H1 (cell line): Measurements from ENCODE around the gene ARNT2. TPM values are rescaled to one million over a fixed set of nuclear protein-coding genes. Genes with fewer than 3 reads are reported as not detected.

Experiments
- CTCF ChIA-PET: fragments of 300-600 bp; sonication (Branson Sonifier 250); formaldehyde crosslinking; loops from one replicate; lab custom pipeline; 2021; ENCODE audit not compliant: partially characterized antibody; lab: Charles Lee
- POLR2A ChIA-PET: fragments of 300-600 bp; sonication (Branson Sonifier 250); formaldehyde crosslinking; loops from one replicate; lab custom pipeline; 2021; ENCODE audit warnings: inconsistent platforms; ENCODE audit not compliant: partially characterized antibody; lab: Charles Lee
- DNase-seq, 2 experiments: peaks; one replicate each; pipeline versions ENCODE4 v3.0.0 to v3.0.0-alpha.2; 2010 to 2022; ENCODE audit warnings: low spot score in 2 of 2, low read depth in 1 of 2, mixed read lengths in 1 of 2
- FAIRE-seq: peaks from 2 replicates; lab custom pipeline; 2011; peaks lifted over from hg19 to GRCh38; lab: Jason Lieb, UNC
- H2AFZ ChIP-seq: 2 replicates; pipeline ENCODE4 v1.8.1; 2012; ENCODE audit warnings: low read length, inconsistent platforms
- H2AK5ac ChIP-seq: 2 replicates; pipeline ENCODE4 v1.6.1; 2013; ENCODE audit warnings: low read depth, low read length
- H2BK120ac ChIP-seq: replicated peaks from 2 replicates; pipeline ENCODE3; 2013; ENCODE audit warnings: low read depth, low read length, inconsistent platforms
- H2BK12ac ChIP-seq: 2 replicates; pipeline ENCODE4 v1.6.1; 2013; ENCODE audit warnings: low read depth, low read length
- H2BK15ac ChIP-seq: 2 replicates; pipeline ENCODE4 v1.6.1; 2013; ENCODE audit warnings: low read length
- H2BK20ac ChIP-seq: 2 replicates; pipeline ENCODE4 v1.6.1; 2013; ENCODE audit warnings: low read length
- H2BK5ac ChIP-seq: 2 replicates; pipeline ENCODE4 v1.6.1; 2013; ENCODE audit warnings: low read depth, low read length
- H3K14ac ChIP-seq: 2 replicates; pipeline ENCODE4 v1.6.1; 2013; ENCODE audit warnings: inconsistent platforms; ENCODE audit not compliant: insufficient read length
- H3K18ac ChIP-seq: 2 replicates; pipeline ENCODE4 v1.6.1; 2013; ENCODE audit warnings: low read length; ENCODE audit errors: extremely low read depth
- H3K23ac ChIP-seq: 2 replicates; pipeline ENCODE4 v1.6.1; 2013; ENCODE audit warnings: inconsistent platforms; ENCODE audit not compliant: insufficient read length
- H3K23me2 ChIP-seq: 2 replicates; pipeline ENCODE4 v1.6.1; 2013; ENCODE audit warnings: low read depth, low read length
- H3K27ac ChIP-seq: 2 replicates; pipeline ENCODE4 v1.6.1; 2011; ENCODE audit warnings: low read depth, low read length, inconsistent platforms
- H3K27me3 ChIP-seq, 4 experiments: replicated peaks in 1 of 4; 1 replicate in 1 of 4; 2 replicates in 3 of 4; pipeline versions ENCODE4 v1.6.1 to v1.8.1; 2011 to 2013; ENCODE audit warnings: low read length in 3 of 4, mild to moderate bottlenecking in 3 of 4, inconsistent platforms in 2 of 4, mixed read lengths in 2 of 4, moderate library complexity in 1 of 4; ENCODE audit not compliant: control insufficient read depth in 3 of 4, insufficient read depth in 3 of 4; ENCODE audit errors: extremely low read depth in 1 of 4
- H3K36me3 ChIP-seq, 4 experiments: 2 replicates each; pipeline versions ENCODE4 v1.6.1 to v1.8.1; 2011 to 2013; ENCODE audit warnings: mild to moderate bottlenecking in 4 of 4, low read length in 3 of 4, moderate library complexity in 2 of 4, control low read depth in 1 of 4, inconsistent platforms in 1 of 4; ENCODE audit not compliant: insufficient read depth in 4 of 4, control insufficient read depth in 2 of 4
- H3K4ac ChIP-seq: replicated peaks from 2 replicates; pipeline ENCODE3; 2013; ENCODE audit warnings: low read length, low read depth, mixed read lengths, inconsistent platforms; ENCODE audit not compliant: insufficient read length
- H3K4me1 ChIP-seq, 4 experiments: replicated peaks in 1 of 4; 1 replicate in 1 of 4; 2 replicates in 3 of 4; pipeline versions ENCODE4 v1.6.1 to v1.8.1; 2011 to 2013; ENCODE audit warnings: low read length in 3 of 4, inconsistent platforms in 2 of 4, mixed read lengths in 1 of 4; ENCODE audit not compliant: insufficient read depth in 4 of 4, control insufficient read depth in 3 of 4
- H3K4me2 ChIP-seq, 2 experiments: 2 replicates each; pipeline versions ENCODE4 v1.6.1 to v1.8.1; 2011 to 2013; ENCODE audit warnings: low read depth in 2 of 2, low read length in 2 of 2, control low read depth in 1 of 2, inconsistent platforms in 1 of 2, mild to moderate bottlenecking in 1 of 2; ENCODE audit not compliant: insufficient read depth in 1 of 2
- H3K4me3 ChIP-seq, 4 experiments: fragments of 200-600, 300-600 bp in 1 of 4; sonication (generic), shearing (Covaris generic), sonication (Bioruptor Twin) in 1 of 4; 2 replicates each; pipeline versions ENCODE4 v1.5.1 to v1.8.1; 2011 to 2016; ENCODE audit warnings: low read length in 4 of 4, low read depth in 3 of 4, control low read depth in 2 of 4, inconsistent platforms in 2 of 4, mild to moderate bottlenecking in 2 of 4, mixed read lengths in 1 of 4, moderate library complexity in 1 of 4; ENCODE audit not compliant: insufficient read depth in 2 of 4; ENCODE audit errors: extremely low read depth in 1 of 4
- H3K56ac ChIP-seq: replicated peaks from 2 replicates; pipeline ENCODE3; 2013; ENCODE audit warnings: low read depth, mild to moderate bottlenecking, mixed read lengths, low read length, inconsistent platforms; ENCODE audit not compliant: insufficient read length
- H3K79me1 ChIP-seq: 2 replicates; pipeline ENCODE4 v1.6.1; 2013; ENCODE audit warnings: low read depth, low read length, control low read depth
- H3K79me2 ChIP-seq, 2 experiments: 2 replicates each; pipeline versions ENCODE4 v1.6.1 to v1.8.1; 2012 to 2013; ENCODE audit warnings: low read length in 2 of 2, mild to moderate bottlenecking in 2 of 2, inconsistent platforms in 1 of 2; ENCODE audit not compliant: insufficient read depth in 2 of 2, control insufficient read depth in 1 of 2
- H3K9ac ChIP-seq, 4 experiments: replicated peaks in 1 of 4; 1 replicate in 1 of 4; 2 replicates in 3 of 4; pipeline versions ENCODE4 v1.6.1 to v1.8.1; 2011 to 2013; ENCODE audit warnings: low read depth in 3 of 4, low read length in 3 of 4, control low read depth in 2 of 4, mild to moderate bottlenecking in 2 of 4, moderate library complexity in 2 of 4, inconsistent platforms in 1 of 4; ENCODE audit errors: extremely low read depth in 1 of 4
- H3K9me3 ChIP-seq, 2 experiments: 2 replicates each; pipeline versions ENCODE4 v1.6.1 to v1.8.1; 2012 to 2013; ENCODE audit warnings: mild to moderate bottlenecking in 2 of 2, moderate library complexity in 2 of 2, control low read depth in 1 of 2, inconsistent platforms in 1 of 2, low read depth in 1 of 2, low read length in 1 of 2, mixed read lengths in 1 of 2; ENCODE audit not compliant: insufficient read depth in 2 of 2
- H4K20me1 ChIP-seq, 2 experiments: replicated peaks in 1 of 2; 2 replicates each; pipeline versions ENCODE3 to v1.8.1; 2011 to 2013; ENCODE audit warnings: inconsistent platforms in 2 of 2, low read length in 2 of 2, mild to moderate bottlenecking in 1 of 2; ENCODE audit not compliant: insufficient read depth in 2 of 2, control insufficient read depth in 1 of 2
- H4K5ac ChIP-seq: 2 replicates; pipeline ENCODE4 v1.6.1; 2013; ENCODE audit warnings: low read length, low read depth, mixed read lengths, inconsistent platforms; ENCODE audit not compliant: insufficient read length
- H4K8ac ChIP-seq: 2 replicates; pipeline ENCODE4 v1.8.0; 2013; ENCODE audit warnings: mild to moderate bottlenecking, moderate library complexity, low read length, inconsistent platforms; ENCODE audit not compliant: insufficient read depth; ENCODE audit errors: extremely low read depth
- H4K91ac ChIP-seq: replicated peaks from 2 replicates; pipeline ENCODE3; 2013; ENCODE audit warnings: low read length, mixed read lengths, inconsistent platforms; ENCODE audit not compliant: insufficient read length
- ATF2 ChIP-seq: IDR thresholded peaks from 2 replicates; pipeline ENCODE4 v1.6.1; 2012; ENCODE audit warnings: low read length, inconsistent platforms
- CBX8 ChIP-seq: fragments of 300-800, 300-1000 bp; sonication (generic); IDR thresholded peaks from 2 replicates; pipeline ENCODE4 v1.7.1; 2016; ENCODE audit warnings: low read depth, low read length, borderline replicate concordance
- CEBPB ChIP-seq: IDR thresholded peaks from 2 replicates; pipeline ENCODE4 v1.6.1; 2012; ENCODE audit warnings: low read depth, low read length
- CREB1 ChIP-seq: IDR thresholded peaks from 2 replicates; pipeline ENCODE4 v1.6.1; 2012; ENCODE audit warnings: inconsistent platforms
- CTCF ChIP-seq, 3 experiments: IDR thresholded peaks; 1 replicate in 2 of 3; 2 replicates in 1 of 3; pipeline versions ENCODE4 v1.5.1 to v1.6.1; 2011; ENCODE audit warnings: low read length in 3 of 3, mild to moderate bottlenecking in 3 of 3, inconsistent platforms in 2 of 3, low read depth in 1 of 3, moderate library complexity in 1 of 3; ENCODE audit not compliant: insufficient read depth in 1 of 3; ENCODE audit errors: control extremely low read depth in 1 of 3
- SAP30 ChIP-seq: fragments of 300-600 bp; sonication (generic); IDR thresholded peaks from 2 replicates; pipeline ENCODE4 v1.7.1; 2012; ENCODE audit warnings: low read length, moderate library complexity, mild to moderate bottlenecking, inconsistent platforms; ENCODE audit not compliant: insufficient read depth, insufficient replicate concordance
- USF2 ChIP-seq: IDR thresholded peaks from 2 replicates; pipeline ENCODE4 v1.6.1; 2011; ENCODE audit warnings: low read length, improper control_type of control experiment
- ZNF274 ChIP-seq: IDR thresholded peaks from 2 replicates; pipeline ENCODE4 v1.7.0; 2012; ENCODE audit warnings: low read length, borderline replicate concordance; ENCODE audit errors: extremely low read depth
- WGBS, 2 experiments: shearing (Covaris generic) in 1 of 2; methylation state at CpG; one replicate each; pipeline versions ENCODE4 v1.1.6 to v1.1.7; 2013 to 2015; ENCODE audit warnings: low lambda C conversion rate in 2 of 2, mixed read lengths in 2 of 2, inconsistent platforms in 1 of 2, low coverage in 1 of 2, missing lambda C conversion rate in 1 of 2; ENCODE audit not compliant: insufficient replicate concordance in 2 of 2, insufficient coverage in 1 of 2, insufficient read length in 1 of 2; ENCODE audit errors: extremely low coverage in 1 of 2, missing lambda C conversion rate in 1 of 2; 5-methylcytosine and 5-hydroxymethylcytosine counted together
- polyA plus RNA-seq, 7 experiments: library from polyadenylated mRNA; depleted of rRNA in 3 of 7; stranded (reverse) in 5 of 7; unstranded in 2 of 7; fragments of >200 nt in 5 of 7; fragments of 200-250 nt in 2 of 7; gene quantifications; 1 replicate in 5 of 7; 2 replicates in 1 of 7; 4 replicates in 1 of 7; pipeline versions ENCODE4 v1.2.1 to v1.2.3, GENCODE V29; 2011 to 2013; ENCODE audit warnings: missing spikeins in 2 of 7, mixed read lengths in 2 of 7
- total RNA-seq: library from RNA; stranded (reverse); fragmentation: NEBNext Ultra II Directional; extraction: Animal tissue kit (Norgen Biotek cat#: 25700); gene quantifications from 2 replicates; pipeline ENCODE4 v1.2.1, GENCODE V29; 2021

The ARNT2 gene
- total and polyA plus RNA-seq, 2 of the 8 experiments (the other 6 are each of a cell fraction or from before 2014, with no cell fraction given) = 9.5 to 14.6 TPM

GRCh38 chr15:80405554-80405850 is 1.3 kb downstream of the ARNT2 start:
- Histone ChIP-seq H2BK20ac (no peak overlapping the region), H4K8ac (no peak overlapping the region), H3K18ac (no peak overlapping the region), H3K23me2 (peaks cover 9% of the 10 kb centered on the region; the same call in 1 of the 2 replicates), H2AFZ (no peak overlapping the region), H3K79me2 (peaks cover 0 to 13% of the 10 kb centered on the region in 2 experiments; a peak in 3 of 4 replicates), H4K5ac (no peak overlapping the region), H3K79me1 (no peaks in the 10 kb centered on the region; the same call in 1 of the 2 replicates), H2BK120ac (no peak overlapping the region), H2BK5ac (no peak overlapping the region), H4K20me1 (peaks cover 0 to 3% of the 10 kb centered on the region in 2 experiments), H3K36me3 (no peaks in the 10 kb centered on the region), H3K4ac (no peak overlapping the region), H3K9me3 (no peaks in the 10 kb centered on the region), H3K27ac (no peak overlapping the region), H4K91ac (no peak overlapping the region), H3K23ac (no peak overlapping the region), H3K56ac (no peak overlapping the region), H3K4me3 (peak overlapping the region in 3 of 4 experiments; percentile 46 to 81 (median 76); a peak in 5 of 8 replicates), H2BK12ac (no peak overlapping the region; the same call in 1 of the 2 replicates), H3K4me1 (peaks cover 0 to 12% (median 5%) of the 10 kb centered on the region in 4 experiments; a peak in 6 of 7 replicates), H2BK15ac (no peak overlapping the region), H2AK5ac (no peak overlapping the region), H3K14ac (no peak overlapping the region), H3K4me2 (peak overlapping the region; percentile 81 to 87), H3K27me3 (peaks cover 0 to 8% (median 3%) of the 10 kb centered on the region in 4 experiments; a peak in 4 of 7 replicates), H3K9ac (no peak overlapping the region; a peak in 1 of 7 replicates)
- CTCF ChIA-PET = interaction anchor here (7.0 kb wide), 1 partner anchor 14 kb away, joined by 42 read pairs; no protein-coding TSS in a partner anchor
- DNase-seq (no peak), FAIRE-seq (no peak)
- POLR2A ChIA-PET = interaction anchor here (1.3 to 1.7 kb wide), 2 partner anchors 16 to 21 kb away, joined by 3 to 4 read pairs; no protein-coding TSS in a partner anchor
- WGBS, 2 experiments = 74% methylated on average over 4 of the region's 4 CpGs; no CpG with 5 or more reads in 1 of the 2 experiments
- TF ChIP-seq CEBPB (no peak), ATF2 (no peak), SAP30 (no peak), CTCF (IDR thresholded peaks at IDR 0.05; ENCODE audit: control extremely low read depth in 1 of 3, insufficient read depth in 1 of 3, low read depth in 1 of 3, low read length in 3 of 3) (no peak), CREB1 (no peak), CBX8 (no peak), USF2 (no peak), ZNF274 (no peak)
